K562 (cell line): Measurements from ENCODE around the gene RBM20. TPM values are rescaled to one million over a fixed set of nuclear protein-coding genes. Genes with fewer than 3 reads are reported as not detected.

Experiments used
- ATAC-seq: fragments of 200-7000 bp; cut with Tn5 transposase; 3 replicates; pipeline ENCODE4 v1.9.1; 2020; ENCODE audit warnings: moderate library complexity
- BruUV-seq: library from RNA; stranded (reverse); fragments of 400-500 nt; replicated peaks from 2 replicates; lab custom pipeline; 2021; lab: Mats Ljungman, UMichigan
- CTCF ChIA-PET: fragments of 300-600 bp; formaldehyde crosslinking; extraction: SDS; loops from one replicate; lab custom pipeline; 2021; ENCODE audit warnings: low intra/inter-chr PET ratio; lab: Yijun Ruan, JAX
- POLR2A ChIA-PET: fragments of 300-600, 350-650 bp; sonication (Branson Sonifier 250); formaldehyde crosslinking; extraction: SDS; loops from one replicate; lab custom pipeline; 2021; ENCODE audit warnings: antibody characterized with exemption, inconsistent platforms; lab: Yijun Ruan, JAX
- DNase-seq, 4 experiments: peaks; one replicate each; pipeline versions ENCODE4 v3.0.0 to v3.0.0-alpha.2; 2011 to 2018; ENCODE audit warnings: low spot score in 3 of 4, mixed read lengths in 3 of 4; ENCODE audit errors: extremely low read depth in 1 of 4
- FAIRE-seq: peaks from 2 replicates; lab custom pipeline; 2011; peaks lifted over from hg19 to GRCh38; lab: Jason Lieb, UNC
- H2AFZ ChIP-seq: 2 replicates; pipeline ENCODE4 v1.6.0; 2011; ENCODE audit warnings: low read depth, low read length, control low read depth, inconsistent platforms
- H3K27ac ChIP-seq: fragments of 200-600 bp; 3 replicates; pipeline ENCODE4 v1.8.0; 2011; ENCODE audit warnings: low read depth, mild to moderate bottlenecking, control low read depth, inconsistent platforms, low read length, moderate library complexity, mixed read lengths; ENCODE audit errors: extremely low read depth
- H3K27me3 ChIP-seq, 2 experiments: fragments of 300-600 bp in 1 of 2; 2 replicates in 1 of 2; 3 replicates in 1 of 2; pipeline versions ENCODE4 v1.6.0 to v1.8.0; 2011; ENCODE audit warnings: inconsistent platforms in 2 of 2, low read length in 2 of 2, mild to moderate bottlenecking in 1 of 2, mixed read lengths in 1 of 2, moderate library complexity in 1 of 2; ENCODE audit not compliant: control insufficient read depth in 2 of 2, insufficient read depth in 2 of 2
- H3K36me3 ChIP-seq: fragments of 300-600 bp; 3 replicates; pipeline ENCODE4 v1.8.0; 2011; ENCODE audit warnings: mild to moderate bottlenecking, low read length, inconsistent platforms; ENCODE audit not compliant: control insufficient read depth, insufficient read depth
- H3K4me1 ChIP-seq, 2 experiments: fragments of 200-600 bp in 1 of 2; replicated peaks in 1 of 2; 2 replicates in 1 of 2; 3 replicates in 1 of 2; pipeline versions ENCODE4 v1.5.1 to v1.8.0; 2011; ENCODE audit warnings: inconsistent platforms in 2 of 2, low read length in 2 of 2, mild to moderate bottlenecking in 1 of 2, mixed read lengths in 1 of 2, moderate library complexity in 1 of 2; ENCODE audit not compliant: control insufficient read depth in 2 of 2, insufficient read depth in 2 of 2
- H3K4me2 ChIP-seq: 2 replicates; pipeline ENCODE4 v1.6.1; 2011; ENCODE audit warnings: low read length, control low read depth, inconsistent platforms, mixed read lengths; ENCODE audit not compliant: insufficient read depth
- H3K4me3 ChIP-seq: fragments of 200-600 bp; sonication (generic), shearing (Covaris generic); 2 replicates; pipeline ENCODE4 v1.5.1; 2016; ENCODE audit warnings: control low read depth, inconsistent platforms
- H3K79me2 ChIP-seq: fragments of 200-600 bp; 3 replicates; pipeline ENCODE4 v1.8.0; 2011; ENCODE audit warnings: low read length, inconsistent platforms; ENCODE audit not compliant: control insufficient read depth, insufficient read depth
- H3K9ac ChIP-seq, 2 experiments: 2 replicates each; pipeline versions ENCODE4 v1.6.0 to v1.6.1; 2011; ENCODE audit warnings: low read depth in 2 of 2, low read length in 2 of 2, control low read depth in 1 of 2, inconsistent platforms in 1 of 2, mild to moderate bottlenecking in 1 of 2, mixed read lengths in 1 of 2; ENCODE audit not compliant: insufficient read depth in 1 of 2
- H3K9me1 ChIP-seq: one replicate; pipeline ENCODE4 v1.6.0; 2011; ENCODE audit warnings: inconsistent platforms, mild to moderate bottlenecking, low read length, moderate library complexity; ENCODE audit not compliant: control insufficient read depth, insufficient read depth
- H3K9me3 ChIP-seq: replicated peaks from 2 replicates; pipeline ENCODE4 v1.5.1; 2011; ENCODE audit warnings: low read depth, low read length, inconsistent platforms; ENCODE audit not compliant: control insufficient read depth, insufficient read depth
- H4K20me1 ChIP-seq: replicated peaks from 2 replicates; pipeline ENCODE4 v1.6.1; 2011; ENCODE audit warnings: low read length, inconsistent platforms, mixed read lengths; ENCODE audit not compliant: control insufficient read depth, insufficient read depth
- FOXA1 ChIP-seq: fragments of 450-650 bp; IDR thresholded peaks from 2 replicates; pipeline ENCODE4 v1.6.1; 2016; ENCODE audit warnings: mild to moderate bottlenecking, borderline replicate concordance
- HOXB6 ChIP-seq: fragments of 250-450 bp; sonication (Bioruptor Pico); IDR thresholded peaks from 2 replicates; pipeline ENCODE4 v1.5.1; 2022; ENCODE audit warnings: mild to moderate bottlenecking, borderline replicate concordance
- JUNB ChIP-seq: fragments of 450-650 bp; formaldehyde crosslinking; conservative IDR thresholded peaks from 2 replicates; pipeline ENCODE4 v1.4.0; 2020; ENCODE audit warnings: mild to moderate bottlenecking
- MAFK ChIP-seq: IDR thresholded peaks from 2 replicates; pipeline ENCODE4 v1.6.1; 2011; ENCODE audit warnings: low read length, improper control_type of control experiment
- MCM7 ChIP-seq, 2 experiments: fragments of 450-650 bp; IDR thresholded peaks; 2 replicates each; pipeline ENCODE4 v1.6.1; 2016 to 2018
- NFE2L1 ChIP-seq: fragments of 450-650 bp; IDR thresholded peaks from 2 replicates; pipeline ENCODE4 v1.6.1; 2016; ENCODE audit warnings: missing genetic modification characterization, low read depth, mild to moderate bottlenecking, missing compliant biosample characterization, moderate library complexity, borderline replicate concordance
- RB1 ChIP-seq: fragments of 450-650 bp; IDR thresholded peaks from 2 replicates; pipeline ENCODE4 v1.6.1; 2017; ENCODE audit warnings: low read depth, mild to moderate bottlenecking
- ZNF140 ChIP-seq: fragments of 250-450 bp; sonication (Bioruptor Pico); IDR thresholded peaks from 2 replicates; pipeline ENCODE4 v1.8.0; 2021; ENCODE audit warnings: moderate library complexity, mild to moderate bottlenecking, inconsistent platforms
- ZNF785 ChIP-seq: fragments of 250-450 bp; sonication (Bioruptor Pico); IDR thresholded peaks from 2 replicates; pipeline ENCODE4 v1.4.0; 2020; ENCODE audit warnings: mild to moderate bottlenecking
- ZNF830 ChIP-seq: fragments of 250-450 bp; sonication (Bioruptor Pico); IDR thresholded peaks from 2 replicates; pipeline ENCODE4 v1.5.0; 2021; ENCODE audit warnings: mild to moderate bottlenecking
- WGBS: fragments of 100-300 bp; shearing (Covaris generic); methylation state at CpG from one replicate; pipeline ENCODE4 v1.1.6; 2016; ENCODE audit warnings: low coverage, mixed read lengths; ENCODE audit not compliant: insufficient coverage; ENCODE audit errors: missing lambda C conversion rate; 5-methylcytosine and 5-hydroxymethylcytosine counted together
- in situ Hi-C: fragments of 300-500 bp; cut with MboI; formaldehyde crosslinking; loops from 4 replicates; pipeline ENCODE4 v1.15.0; 2018; ENCODE audit warnings: inconsistent platforms, mixed read lengths
- intact Hi-C: fragments of 100-400 bp; cut with micrococcal nuclease; formaldehyde crosslinking; loops from 2 replicates; pipeline ENCODE4 v1.14.2; 2022
- polyA plus RNA-seq, 8 experiments: library from polyadenylated mRNA; depleted of rRNA in 4 of 8; stranded (reverse) in 5 of 8; unstranded in 3 of 8; fragments of >200 nt; fragmentation: Nextera tagmentation in 2 of 8; fragmentation: Illumina TruSeq in 1 of 8; extraction: Ambion mirVana in 2 of 8; extraction: Trizol in 1 of 8; gene quantifications; 2 replicates each; pipeline versions ENCODE4 v1.2.1 to v1.2.3, GENCODE V29; 2011 to 2014; ENCODE audit warnings: inconsistent platforms in 1 of 8, missing spikeins in 1 of 8
- total RNA-seq, 7 experiments: library from RNA; depleted of rRNA in 6 of 7; stranded (reverse); fragments of >200 nt in 6 of 7; fragmentation: Illumina TruSeq in 2 of 7; extraction: Trizol in 2 of 7; gene quantifications; 2 replicates each; pipeline versions ENCODE4 v1.2.1 to v1.2.3, GENCODE V29; 2011 to 2021; ENCODE audit warnings: low replicate concordance in 1 of 7
- TF ChIP-seq, protein P1 (sequence below): sonication (generic); formaldehyde crosslinking; IDR thresholded peaks from 2 replicates; pipeline ENCODE4 v1.8.0; 2022; ENCODE audit warnings: mild to moderate bottlenecking, missing genetic modification reagents
- TF ChIP-seq, protein P2 (sequence below): fragments of 250-450 bp; sonication (Bioruptor Pico); IDR thresholded peaks from 2 replicates; pipeline ENCODE4 v1.8.0; 2021; ENCODE audit warnings: mild to moderate bottlenecking, moderate library complexity
- TF ChIP-seq, protein P3 (sequence below), 3 experiments: fragments of 200-800 bp in 1 of 3; fragments of 250-450 bp in 1 of 3; fragments of 450-650 bp in 1 of 3; sonication (Bioruptor Pico) in 1 of 3; sonication (Bioruptor generic) in 1 of 3; formaldehyde crosslinking in 1 of 3; IDR thresholded peaks; 2 replicates each; pipeline versions ENCODE4 v1.6.1 to v1.8.0; 2016 to 2022; ENCODE audit warnings: mild to moderate bottlenecking in 2 of 3, missing genetic modification characterization in 2 of 3, missing compliant biosample characterization in 1 of 3, moderate library complexity in 1 of 3

RBM20 gene
- total and polyA plus RNA-seq, 9 of the 15 experiments (the other 6 are each of a cell fraction or from before 2014, with no cell fraction given), result 0.63 to 5.7 (median 3.2) TPM

DNA sequence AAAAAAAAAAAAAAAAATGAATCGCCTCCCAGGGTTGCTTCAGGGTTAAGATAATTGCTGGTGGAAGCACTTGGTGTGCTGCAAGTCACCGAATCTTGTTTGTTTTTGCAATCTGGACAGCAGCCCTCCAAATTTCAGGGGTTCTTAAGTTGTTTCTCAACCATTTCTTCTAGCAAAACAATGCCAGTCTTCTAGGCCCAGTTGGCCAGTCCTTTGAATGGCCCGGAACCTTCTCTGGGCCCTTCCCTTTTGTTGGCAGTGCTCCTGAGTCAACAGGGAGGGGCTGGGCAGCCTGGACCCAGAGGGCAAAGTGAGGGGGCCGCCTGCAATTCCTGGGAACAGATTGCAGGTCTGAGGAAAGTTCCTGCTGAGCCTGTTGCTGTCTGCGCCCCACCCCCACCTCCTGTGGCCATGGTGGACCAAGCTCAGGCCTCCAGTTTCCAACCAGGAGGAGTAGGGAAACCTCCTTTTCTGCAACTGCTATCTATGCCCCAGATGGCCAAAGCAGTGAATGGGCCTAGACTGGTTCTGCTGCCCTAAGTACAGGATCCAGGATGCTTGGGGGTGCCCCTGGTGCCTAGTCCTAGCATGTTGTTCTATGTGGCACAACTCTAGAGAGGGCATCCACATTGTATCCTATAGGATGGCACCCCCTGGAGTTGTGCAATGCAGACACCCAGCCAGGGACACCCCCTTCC is 196.2 kb downstream of the RBM20 start:
- no peaks in the 10 kb centered on the region for H3K27me3 ChIP-seq
- DNase-seq, result no peak
- no peak for ATAC-seq
- no peaks in the 10 kb centered on the region for H3K9me1 ChIP-seq
- FAIRE-seq, result no peak
- H2AFZ ChIP-seq, result no peak overlapping the region
- H3K79me2 ChIP-seq, result no peaks in the 10 kb centered on the region
- ChIA-PET CTCF (no interaction called here), POLR2A (no interaction called here)
- H3K9me3 ChIP-seq, result no peaks in the 10 kb centered on the region
- H3K4me1 ChIP-seq, result peaks cover 6 to 17% of the 10 kb centered on the region in 2 experiments; a peak in 4 of 5 replicates
- H3K9ac ChIP-seq, result no peak overlapping the region
- H4K20me1 ChIP-seq, result no peaks in the 10 kb centered on the region
- no TSS peak for BruUV-seq
- H3K4me3 ChIP-seq, result no peak overlapping the region
- peaks cover 6% of the 10 kb centered on the region; the same call in 2 of the 3 replicates for H3K36me3 ChIP-seq
- no peak overlapping the region for H3K4me2 ChIP-seq
- intact Hi-C loops, result no loop called here
- no peak overlapping the region for H3K27ac ChIP-seq
- 80% methylated on average over 2 of the region's 5 CpGs for WGBS
- in situ Hi-C loops, result no loop called here
- TF ChIP-seq NFE2L1 (tag) (no peak), ZNF830 (no peak), ZNF140 (CRISPR knock-in tag) (no peak), MAFK (no peak), MCM7 (IDR thresholded peaks at IDR 0.05) (no peak), FOXA1 (no peak), JUNB (no peak), ZNF785 (CRISPR knock-in tag) (no peak), RB1 (no peak), HOXB6 (CRISPR knock-in tag) (no peak)
- TF ChIP-seq, protein P1, sequence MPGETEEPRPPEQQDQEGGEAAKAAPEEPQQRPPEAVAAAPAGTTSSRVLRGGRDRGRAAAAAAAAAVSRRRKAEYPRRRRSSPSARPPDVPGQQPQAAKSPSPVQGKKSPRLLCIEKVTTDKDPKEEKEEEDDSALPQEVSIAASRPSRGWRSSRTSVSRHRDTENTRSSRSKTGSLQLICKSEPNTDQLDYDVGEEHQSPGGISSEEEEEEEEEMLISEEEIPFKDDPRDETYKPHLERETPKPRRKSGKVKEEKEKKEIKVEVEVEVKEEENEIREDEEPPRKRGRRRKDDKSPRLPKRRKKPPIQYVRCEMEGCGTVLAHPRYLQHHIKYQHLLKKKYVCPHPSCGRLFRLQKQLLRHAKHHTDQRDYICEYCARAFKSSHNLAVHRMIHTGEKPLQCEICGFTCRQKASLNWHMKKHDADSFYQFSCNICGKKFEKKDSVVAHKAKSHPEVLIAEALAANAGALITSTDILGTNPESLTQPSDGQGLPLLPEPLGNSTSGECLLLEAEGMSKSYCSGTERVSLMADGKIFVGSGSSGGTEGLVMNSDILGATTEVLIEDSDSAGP (CRISPR knock-in tag), result no peak
- TF ChIP-seq, protein P2, sequence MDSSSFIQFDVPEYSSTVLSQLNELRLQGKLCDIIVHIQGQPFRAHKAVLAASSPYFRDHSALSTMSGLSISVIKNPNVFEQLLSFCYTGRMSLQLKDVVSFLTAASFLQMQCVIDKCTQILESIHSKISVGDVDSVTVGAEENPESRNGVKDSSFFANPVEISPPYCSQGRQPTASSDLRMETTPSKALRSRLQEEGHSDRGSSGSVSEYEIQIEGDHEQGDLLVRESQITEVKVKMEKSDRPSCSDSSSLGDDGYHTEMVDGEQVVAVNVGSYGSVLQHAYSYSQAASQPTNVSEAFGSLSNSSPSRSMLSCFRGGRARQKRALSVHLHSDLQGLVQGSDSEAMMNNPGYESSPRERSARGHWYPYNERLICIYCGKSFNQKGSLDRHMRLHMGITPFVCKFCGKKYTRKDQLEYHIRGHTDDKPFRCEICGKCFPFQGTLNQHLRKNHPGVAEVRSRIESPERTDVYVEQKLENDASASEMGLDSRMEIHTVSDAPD (CRISPR knock-in tag), result no peak
- TF ChIP-seq, protein P3, sequence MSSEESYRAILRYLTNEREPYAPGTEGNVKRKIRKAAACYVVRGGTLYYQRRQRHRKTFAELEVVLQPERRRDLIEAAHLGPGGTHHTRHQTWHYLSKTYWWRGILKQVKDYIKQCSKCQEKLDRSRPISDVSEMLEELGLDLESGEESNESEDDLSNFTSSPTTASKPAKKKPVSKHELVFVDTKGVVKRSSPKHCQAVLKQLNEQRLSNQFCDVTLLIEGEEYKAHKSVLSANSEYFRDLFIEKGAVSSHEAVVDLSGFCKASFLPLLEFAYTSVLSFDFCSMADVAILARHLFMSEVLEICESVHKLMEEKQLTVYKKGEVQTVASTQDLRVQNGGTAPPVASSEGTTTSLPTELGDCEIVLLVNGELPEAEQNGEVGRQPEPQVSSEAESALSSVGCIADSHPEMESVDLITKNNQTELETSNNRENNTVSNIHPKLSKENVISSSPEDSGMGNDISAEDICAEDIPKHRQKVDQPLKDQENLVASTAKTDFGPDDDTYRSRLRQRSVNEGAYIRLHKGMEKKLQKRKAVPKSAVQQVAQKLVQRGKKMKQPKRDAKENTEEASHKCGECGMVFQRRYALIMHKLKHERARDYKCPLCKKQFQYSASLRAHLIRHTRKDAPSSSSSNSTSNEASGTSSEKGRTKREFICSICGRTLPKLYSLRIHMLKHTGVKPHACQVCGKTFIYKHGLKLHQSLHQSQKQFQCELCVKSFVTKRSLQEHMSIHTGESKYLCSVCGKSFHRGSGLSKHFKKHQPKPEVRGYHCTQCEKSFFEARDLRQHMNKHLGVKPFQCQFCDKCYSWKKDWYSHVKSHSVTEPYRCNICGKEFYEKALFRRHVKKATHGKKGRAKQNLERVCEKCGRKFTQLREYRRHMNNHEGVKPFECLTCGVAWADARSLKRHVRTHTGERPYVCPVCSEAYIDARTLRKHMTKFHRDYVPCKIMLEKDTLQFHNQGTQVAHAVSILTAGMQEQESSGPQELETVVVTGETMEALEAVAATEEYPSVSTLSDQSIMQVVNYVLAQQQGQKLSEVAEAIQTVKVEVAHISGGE (CRISPR knock-in tag; IDR thresholded peaks at IDR 0.05), result no peak
